K562 (cell line): ENCODE measurements around the gene KISS1R. TPM values are rescaled to one million over a fixed set of nuclear protein-coding genes. Genes with fewer than 3 reads are reported as not detected.

Source experiments
- BMI1 ChIP-seq: fragments of 150-350 bp; IDR thresholded peaks from 2 replicates; pipeline ENCODE4 v1.6.1; 2014; ENCODE audit warnings: low read length
- CTBP1 ChIP-seq: fragments of 450-650 bp; IDR thresholded peaks from 2 replicates; pipeline ENCODE4 v1.6.1; 2016; ENCODE audit warnings: borderline replicate concordance
- GTF3C2 ChIP-seq: IDR thresholded peaks from 3 replicates; pipeline ENCODE4 v1.6.1; 2011; ENCODE audit warnings: borderline replicate concordance, mild to moderate bottlenecking, moderate library complexity; ENCODE audit not compliant: insufficient read length; ENCODE audit errors: extremely low read depth
- HSF4 ChIP-seq: fragments of 250-450 bp; sonication (Bioruptor Pico); IDR thresholded peaks from 2 replicates; pipeline ENCODE4 v2.1.2; 2022; ENCODE audit warnings: mild to moderate bottlenecking, moderate library complexity, borderline replicate concordance
- KAT8 ChIP-seq: fragments of 450-650 bp; IDR thresholded peaks from 2 replicates; pipeline ENCODE4 v1.6.1; 2016; ENCODE audit warnings: low read depth, mild to moderate bottlenecking
- KDM4B ChIP-seq, 2 experiments: fragments of 450-650 bp in 1 of 2; sonication (generic) in 1 of 2; IDR thresholded peaks; 2 replicates each; pipeline ENCODE4 v1.6.1; 2016 to 2017; ENCODE audit warnings: borderline replicate concordance in 2 of 2, antibody characterized with exemption in 1 of 2, low read depth in 1 of 2, mild to moderate bottlenecking in 1 of 2
- MAFG ChIP-seq: fragments of 450-650 bp; conservative IDR thresholded peaks from 2 replicates; pipeline ENCODE4 v1.6.1; 2016; ENCODE audit warnings: missing genetic modification characterization, missing compliant biosample characterization
- NR1H2 ChIP-seq: sonication (generic); formaldehyde crosslinking; IDR thresholded peaks from 2 replicates; pipeline ENCODE4 v1.4.0; 2020; ENCODE audit warnings: mild to moderate bottlenecking, missing genetic modification reagents
- PRDM10 ChIP-seq: fragments of 450-650 bp; IDR thresholded peaks from 2 replicates; pipeline ENCODE4 v1.6.1; 2018; ENCODE audit not compliant: partially characterized antibody
- PREB ChIP-seq: sonication (generic); formaldehyde crosslinking; IDR thresholded peaks from 2 replicates; pipeline ENCODE4 v1.8.1; 2023; ENCODE audit warnings: mild to moderate bottlenecking, missing genetic modification reagents
- SIN3A ChIP-seq, 2 experiments: fragments of 150-350 bp in 1 of 2; IDR thresholded peaks; 2 replicates each; pipeline ENCODE4 v1.6.1; 2011 to 2016; ENCODE audit warnings: borderline replicate concordance in 2 of 2, low read depth in 2 of 2, low read length in 2 of 2, mild to moderate bottlenecking in 2 of 2, moderate library complexity in 2 of 2; ENCODE audit not compliant: control insufficient read depth in 1 of 2
- STAT6 ChIP-seq: sonication (generic); formaldehyde crosslinking; IDR thresholded peaks from 2 replicates; pipeline ENCODE4 v1.8.1; 2023; ENCODE audit warnings: mild to moderate bottlenecking, missing genetic modification reagents
- YY1 ChIP-seq, 3 experiments: IDR thresholded peaks; 2 replicates each; pipeline ENCODE4 v1.6.1; 2011; ENCODE audit warnings: low read length in 2 of 3, mild to moderate bottlenecking in 2 of 3, moderate library complexity in 2 of 3, borderline replicate concordance in 1 of 3, control low read depth in 1 of 3, low read depth in 1 of 3; ENCODE audit not compliant: insufficient read depth in 3 of 3, insufficient replicate concordance in 2 of 3, control insufficient read depth in 1 of 3, insufficient read length in 1 of 3; ENCODE audit errors: extremely low read depth in 1 of 3
- ZBTB7A ChIP-seq: IDR thresholded peaks from 2 replicates; pipeline ENCODE4 v1.6.1; 2011; ENCODE audit warnings: low read depth, mild to moderate bottlenecking, low read length, moderate library complexity, borderline replicate concordance; ENCODE audit not compliant: control insufficient read depth
- ZC3H8 ChIP-seq: fragments of 450-650 bp; IDR thresholded peaks from 2 replicates; pipeline ENCODE4 v1.6.1; 2017
- ZNF316 ChIP-seq: fragments of 450-650 bp; IDR thresholded peaks from 2 replicates; pipeline ENCODE4 v1.6.1; 2016
- polyA plus RNA-seq, 8 experiments: library from polyadenylated mRNA; depleted of rRNA in 4 of 8; stranded (reverse) in 5 of 8; unstranded in 3 of 8; fragments of >200 nt; fragmentation: Nextera tagmentation in 2 of 8; fragmentation: Illumina TruSeq in 1 of 8; extraction: Ambion mirVana in 2 of 8; extraction: Trizol in 1 of 8; gene quantifications; 2 replicates each; pipeline versions ENCODE4 v1.2.1 to v1.2.3, GENCODE V29; 2011 to 2014; ENCODE audit warnings: inconsistent platforms in 1 of 8, missing spikeins in 1 of 8
- total RNA-seq, 7 experiments: library from RNA; depleted of rRNA in 6 of 7; stranded (reverse); fragments of >200 nt in 6 of 7; fragmentation: Illumina TruSeq in 2 of 7; extraction: Trizol in 2 of 7; gene quantifications; 2 replicates each; pipeline versions ENCODE4 v1.2.1 to v1.2.3, GENCODE V29; 2011 to 2021; ENCODE audit warnings: low replicate concordance in 1 of 7

Gene KISS1R
- total and polyA plus RNA-seq, 9 of the 15 experiments (the other 6 are each of a cell fraction or from before 2014, with no cell fraction given): 0.37 to 39.4 (median 2.0) TPM

GRCh38 chr19:927351-927779 is 10.2 kb downstream of the KISS1R start (continued):
- no peak for TF ChIP-seq GTF3C2
- TF ChIP-seq ZNF316: peak; percentile 69
- TF ChIP-seq PREB (CRISPR knock-in tag): no peak
- no peak for TF ChIP-seq CTBP1
- 0 out of 2 replicates have a peak, but pooled peaks have one; percentile 21 for TF ChIP-seq MAFG (tag)
- no peak for TF ChIP-seq STAT6 (CRISPR knock-in tag)
- no peak for TF ChIP-seq NR1H2
- TF ChIP-seq KAT8: no peak
- no peak for TF ChIP-seq KDM4B (IDR thresholded peaks at IDR 0.05; ENCODE audit: borderline replicate concordance in 2 of 2, low read depth in 1 of 2)
- no peak for TF ChIP-seq YY1 (IDR thresholded peaks at IDR 0.05; ENCODE audit: borderline replicate concordance in 1 of 3, control insufficient read depth in 1 of 3, extremely low read depth in 1 of 3, insufficient read depth in 3 of 3, insufficient read length in 1 of 3, insufficient replicate concordance in 2 of 3, low read depth in 1 of 3, low read length in 2 of 3)
- no peak for TF ChIP-seq BMI1
- peak; percentile 89 for TF ChIP-seq ZBTB7A
- no peak for TF ChIP-seq ZC3H8
- TF ChIP-seq SIN3A (IDR thresholded peaks at IDR 0.05; ENCODE audit: borderline replicate concordance in 2 of 2, control insufficient read depth in 1 of 2, low read depth in 2 of 2, low read length in 2 of 2): peak in 1 of 2 experiments; percentile 43; a peak in 1 of 4 replicates
- no peak for TF ChIP-seq HSF4 (CRISPR knock-in tag)
- peak; percentile 17 for TF ChIP-seq PRDM10
